AG10803 (cell line): ENCODE results near the gene PSORS1C2.

Source experiments
- DNase-seq: peaks from one replicate; pipeline ENCODE4 v3.0.0; 2010; ENCODE audit warnings: low read depth
- H3K4me3 ChIP-seq: 2 replicates; pipeline ENCODE4 v1.5.1; 2011; ENCODE audit warnings: mild to moderate bottlenecking, low read length, control low read depth
- TF ChIP-seq, protein P1 (sequence below): conservative IDR thresholded peaks from 2 replicates; pipeline ENCODE4 v1.5.1; 2011; ENCODE audit warnings: mild to moderate bottlenecking, low read length, control low read depth, inconsistent platforms

PSORS1C2 gene

DNA sequence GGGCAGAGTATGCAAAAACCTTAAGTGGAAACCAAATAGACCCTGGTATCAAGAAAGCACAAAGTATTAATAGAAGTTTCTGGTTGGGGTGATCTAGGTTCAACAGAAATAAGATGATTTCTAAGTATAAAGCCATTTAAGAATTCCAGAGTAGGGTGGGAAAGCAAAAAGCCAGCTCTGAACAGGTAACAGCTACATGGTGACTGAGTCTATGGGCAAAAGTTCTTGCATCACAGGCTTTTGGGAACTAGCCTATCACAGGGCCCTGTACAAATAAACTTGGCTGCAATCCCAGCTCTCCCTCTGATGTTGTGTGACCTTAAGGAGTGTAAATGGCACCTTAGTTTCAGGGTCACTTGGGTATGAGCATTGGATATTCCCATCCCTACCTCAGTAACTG, 25.1 kb upstream of the PSORS1C2 start:
- H3K4me3 ChIP-seq: no peak overlapping the region
- no peak for DNase-seq
- TF ChIP-seq, protein P1, sequence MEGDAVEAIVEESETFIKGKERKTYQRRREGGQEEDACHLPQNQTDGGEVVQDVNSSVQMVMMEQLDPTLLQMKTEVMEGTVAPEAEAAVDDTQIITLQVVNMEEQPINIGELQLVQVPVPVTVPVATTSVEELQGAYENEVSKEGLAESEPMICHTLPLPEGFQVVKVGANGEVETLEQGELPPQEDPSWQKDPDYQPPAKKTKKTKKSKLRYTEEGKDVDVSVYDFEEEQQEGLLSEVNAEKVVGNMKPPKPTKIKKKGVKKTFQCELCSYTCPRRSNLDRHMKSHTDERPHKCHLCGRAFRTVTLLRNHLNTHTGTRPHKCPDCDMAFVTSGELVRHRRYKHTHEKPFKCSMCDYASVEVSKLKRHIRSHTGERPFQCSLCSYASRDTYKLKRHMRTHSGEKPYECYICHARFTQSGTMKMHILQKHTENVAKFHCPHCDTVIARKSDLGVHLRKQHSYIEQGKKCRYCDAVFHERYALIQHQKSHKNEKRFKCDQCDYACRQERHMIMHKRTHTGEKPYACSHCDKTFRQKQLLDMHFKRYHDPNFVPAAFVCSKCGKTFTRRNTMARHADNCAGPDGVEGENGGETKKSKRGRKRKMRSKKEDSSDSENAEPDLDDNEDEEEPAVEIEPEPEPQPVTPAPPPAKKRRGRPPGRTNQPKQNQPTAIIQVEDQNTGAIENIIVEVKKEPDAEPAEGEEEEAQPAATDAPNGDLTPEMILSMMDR: no peak

DNA sequence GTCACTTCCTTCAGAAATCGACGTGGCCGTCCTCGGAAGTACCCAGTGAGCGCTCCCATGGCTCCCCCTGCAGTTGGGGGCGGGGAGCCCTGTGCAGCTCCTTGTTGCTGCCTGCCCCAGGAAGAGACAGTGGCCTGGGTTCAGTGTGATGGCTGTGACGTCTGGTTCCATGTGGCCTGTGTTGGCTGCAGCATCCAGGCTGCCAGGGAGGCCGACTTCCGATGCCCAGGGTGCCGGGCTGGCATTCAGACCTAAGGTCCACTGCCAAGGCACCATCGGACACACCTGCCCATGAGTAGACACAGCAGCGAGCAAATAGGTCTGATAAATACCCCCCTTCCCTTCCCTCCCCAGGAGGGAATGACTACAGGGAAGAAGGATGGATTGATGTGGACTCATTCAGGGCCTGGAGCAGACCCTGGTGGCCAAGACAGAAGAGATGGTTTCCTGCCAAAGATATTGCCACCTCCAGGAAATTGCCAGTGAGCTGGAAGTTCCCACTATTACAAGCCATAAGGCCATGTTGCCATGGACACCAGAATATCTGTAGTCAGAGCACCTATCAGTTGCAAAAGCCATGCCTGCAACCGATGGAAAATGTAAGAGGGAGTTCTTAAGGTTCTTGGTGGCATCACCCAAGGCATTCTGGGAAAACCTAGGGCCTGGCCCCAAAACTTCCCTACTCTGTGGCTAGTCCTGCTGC, 23.7 kb upstream of the PSORS1C2 start:
- TF ChIP-seq, protein P1: no peak
- no peak for DNase-seq
- H3K4me3 ChIP-seq: no peak overlapping the region

DNA sequence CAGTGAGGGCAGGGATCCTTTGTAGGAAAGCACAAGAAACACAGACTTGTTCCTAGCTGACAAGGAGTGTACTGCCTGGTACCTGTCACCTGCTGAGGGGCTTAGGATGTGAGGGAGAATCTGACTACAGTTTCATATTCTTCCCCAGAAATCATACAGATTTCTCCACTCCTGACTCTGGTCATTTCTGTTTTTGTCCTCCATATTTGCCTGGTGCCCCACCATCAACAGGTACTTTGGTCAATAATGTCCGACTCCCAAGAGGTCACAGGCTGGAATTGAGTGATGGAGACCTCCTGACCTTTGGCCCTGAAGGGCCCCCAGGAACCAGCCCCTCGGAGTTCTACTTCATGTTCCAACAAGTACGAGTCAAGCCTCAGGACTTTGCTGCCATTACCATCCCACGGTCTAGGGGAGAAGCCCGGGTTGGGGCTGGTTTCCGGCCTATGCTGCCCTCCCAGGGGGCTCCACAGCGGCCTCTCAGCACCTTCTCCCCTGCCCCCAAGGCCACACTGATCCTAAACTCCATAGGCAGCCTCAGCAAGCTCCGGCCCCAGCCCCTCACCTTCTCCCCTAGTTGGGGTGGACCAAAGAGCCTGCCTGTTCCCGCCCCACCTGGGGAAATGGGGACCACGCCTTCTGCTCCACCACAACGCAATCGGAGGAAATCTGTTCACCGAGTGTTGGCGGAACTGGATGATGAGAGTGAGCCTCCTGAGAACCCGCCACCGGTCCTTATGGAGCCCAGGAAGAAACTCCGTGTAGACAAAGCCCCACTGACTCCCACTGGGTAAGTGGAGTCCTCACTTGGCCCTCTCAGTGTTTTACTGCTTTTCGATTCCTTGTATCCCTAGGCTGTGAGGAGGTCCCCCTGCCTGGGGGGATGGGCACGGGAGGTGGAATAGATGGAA, 22.6 kb upstream of the PSORS1C2 start:
- TF ChIP-seq, protein P1: no peak
- H3K4me3 ChIP-seq: no peak overlapping the region
- DNase-seq: no peak

DNA sequence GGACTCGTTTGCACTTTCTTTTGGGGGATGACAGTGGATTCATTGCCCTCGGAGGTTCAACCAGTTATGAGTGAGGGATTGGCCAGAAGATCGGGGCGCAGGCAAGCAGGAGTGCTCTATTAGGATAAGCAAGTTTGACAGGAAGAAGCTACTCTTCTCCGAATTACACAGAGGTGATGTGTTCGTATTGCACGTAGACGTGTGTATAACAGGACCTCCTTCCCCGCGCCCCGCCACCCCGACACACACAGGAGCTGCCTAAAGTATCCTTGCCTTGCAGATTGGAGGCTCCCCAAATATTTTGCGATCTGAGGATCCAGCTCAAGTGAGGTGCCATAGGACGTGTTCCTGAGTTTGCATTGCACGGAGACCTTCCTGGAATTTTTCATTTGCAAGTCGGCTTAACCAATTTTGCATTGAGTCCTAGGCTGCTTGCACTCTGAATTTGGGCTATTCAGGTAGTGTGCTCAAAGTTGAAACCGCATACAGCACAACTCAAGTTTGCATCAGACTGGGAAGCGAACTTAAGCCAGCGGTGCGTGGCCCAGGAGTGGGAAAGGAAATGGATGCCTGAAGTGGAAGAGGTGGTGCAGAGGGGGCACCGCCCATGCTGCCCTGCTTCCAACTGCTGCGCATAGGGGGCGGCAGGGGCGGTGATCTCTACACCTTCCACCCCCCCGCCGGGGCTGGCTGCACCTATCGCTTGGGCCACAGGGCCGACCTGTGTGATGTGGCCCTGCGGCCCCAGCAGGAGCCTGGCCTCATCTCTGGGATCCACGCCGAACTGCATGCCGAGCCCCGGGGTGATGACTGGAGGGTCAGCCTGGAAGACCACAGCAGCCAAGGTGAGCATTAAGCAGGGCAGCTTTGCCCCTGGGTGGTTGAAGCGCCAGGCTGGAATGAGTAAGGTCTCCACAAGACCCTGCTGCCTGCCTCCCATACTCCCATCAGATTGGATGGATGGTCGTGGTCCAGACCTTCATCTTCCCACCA, 20.3 kb upstream of the PSORS1C2 start:
- TF ChIP-seq, protein P1: peak; percentile 12; the same call in 1 of the 2 replicates
- DNase-seq: peak; percentile 15

DNA sequence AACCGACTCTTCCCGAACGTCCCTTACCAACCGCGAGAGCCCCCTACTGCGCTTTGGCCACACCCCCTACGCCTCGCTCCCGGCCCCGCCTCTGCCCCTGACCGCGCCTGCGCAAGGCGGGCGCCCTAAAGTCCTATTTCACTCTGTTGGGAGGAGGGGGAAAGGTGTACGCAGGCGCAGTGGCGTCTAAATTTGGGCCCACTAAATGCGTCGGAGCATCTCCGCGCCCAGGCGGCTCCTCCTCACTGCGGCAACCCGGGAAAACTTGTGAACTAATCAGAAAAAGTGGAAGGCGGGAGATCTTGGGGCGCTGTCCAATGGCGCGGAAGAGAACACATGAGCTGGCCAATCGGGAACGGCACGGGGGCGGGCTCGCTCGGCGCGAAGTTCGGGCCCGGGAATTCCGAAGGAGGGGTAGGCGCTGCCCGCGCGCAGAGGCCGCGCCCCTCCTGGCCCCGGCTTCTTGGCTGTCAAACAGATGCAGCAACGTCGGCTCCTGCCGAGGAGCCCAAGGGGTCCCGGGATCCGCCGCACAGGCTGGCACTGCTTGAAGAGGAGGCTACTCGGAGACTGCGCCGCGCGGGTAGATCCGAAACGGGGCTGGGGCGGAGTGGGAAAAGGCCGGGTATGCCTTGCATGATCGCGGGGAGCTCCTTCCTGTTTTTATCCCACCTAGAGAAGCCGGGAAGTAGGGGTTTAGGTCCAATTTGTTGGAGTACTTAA, 19.4 kb upstream of the PSORS1C2 start, which contains the start of gene TCF19:
TCF19 (plus strand) TSS at position 450 of the 723 bp plus-strand sequence. CDS start 881 bp downstream, outside the sequence.
- peak; percentile 98 for DNase-seq
- TF ChIP-seq, protein P1: no peak
- H3K4me3 ChIP-seq: peak within 1 kb of the TSS; percentile 89

More for the DNA sequence above, 20.3 kb upstream of the PSORS1C2 start:
- H3K4me3 ChIP-seq: peak overlapping the region; percentile 89
